Endothelial cell (in vitro differentiated cells): ENCODE data around the gene DPYSL5. TPM values are rescaled to one million over a fixed set of nuclear protein-coding genes. Genes with fewer than 3 reads are reported as not detected.

Experiments used
- DNase-seq: peaks from one replicate; pipeline ENCODE4 v3.0.0; 2021; ENCODE audit warnings: low spot score
- H3K27ac Mint-ChIP-seq: one replicate; pipeline ENCODE4 v1.8.0; 2021; ENCODE audit warnings: mixed read lengths, inconsistent platforms; ENCODE audit not compliant: unreplicated experiment
- H3K27me3 Mint-ChIP-seq: one replicate; pipeline ENCODE4 v1.8.0; 2021; ENCODE audit warnings: mild to moderate bottlenecking, moderate library complexity, mixed read lengths, inconsistent platforms; ENCODE audit not compliant: unreplicated experiment
- H3K36me3 Mint-ChIP-seq: one replicate; pipeline ENCODE4 v1.8.0; 2021; ENCODE audit warnings: mild to moderate bottlenecking, low read depth, mixed read lengths, inconsistent platforms; ENCODE audit not compliant: unreplicated experiment
- H3K4me1 Mint-ChIP-seq: one replicate; pipeline ENCODE4 v1.8.0; 2021; ENCODE audit warnings: mild to moderate bottlenecking, mixed read lengths, inconsistent platforms; ENCODE audit not compliant: unreplicated experiment
- H3K4me3 Mint-ChIP-seq: one replicate; pipeline ENCODE4 v1.8.0; 2021; ENCODE audit warnings: mild to moderate bottlenecking, mixed read lengths, inconsistent platforms; ENCODE audit not compliant: unreplicated experiment
- H3K9me3 Mint-ChIP-seq: one replicate; pipeline ENCODE4 v1.8.0; 2021; ENCODE audit warnings: mixed read lengths, inconsistent platforms; ENCODE audit not compliant: unreplicated experiment
- total RNA-seq: library from RNA; stranded (reverse); fragmentation: NEBNext Ultra II Directional; extraction: Animal tissue kit (Norgen Biotek cat#: 25700); gene quantifications from one replicate; pipeline ENCODE4 v1.2.1, GENCODE V29; 2021; ENCODE audit not compliant: unreplicated experiment
- TF ChIP-seq, protein P1 (sequence below): fragments of 200-600 bp; sonication (generic); IDR thresholded peaks from one replicate; pipeline ENCODE4 v1.5.0; 2021; ENCODE audit warnings: antibody characterized with exemption; ENCODE audit not compliant: unreplicated experiment

Gene DPYSL5
- total RNA-seq, 1 donor from 2014 or later: 0.23 TPM

DNA sequence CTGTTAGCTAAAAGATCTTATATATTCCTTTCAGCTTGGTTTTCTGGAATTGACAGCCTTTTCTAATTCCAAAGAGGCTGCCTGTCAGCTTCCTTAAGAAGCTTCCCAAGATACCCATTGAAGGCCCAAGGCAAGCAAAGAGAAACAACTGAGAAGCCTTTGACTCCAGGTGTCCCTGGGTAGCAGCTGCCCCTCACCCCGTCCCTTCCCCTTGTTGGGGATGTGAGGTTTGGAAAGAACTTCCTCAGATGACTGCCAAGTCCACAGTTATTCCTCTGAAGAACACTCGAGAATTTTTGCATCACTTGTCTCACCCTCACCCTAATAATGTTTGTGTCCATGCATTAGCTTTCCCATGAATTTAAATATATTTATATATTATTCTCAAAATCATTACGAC is 135.8 kb downstream of the DPYSL5 start:
- Mint-ChIP-seq H3K36me3 (no peaks in the 10 kb centered on the region), H3K9me3 (no peaks in the 10 kb centered on the region), H3K4me3 (no peak overlapping the region), H3K27me3 (peaks cover 9% of the 10 kb centered on the region), H3K4me1 (no peaks in the 10 kb centered on the region), H3K27ac (no peak overlapping the region)
- DNase-seq: no peak
- TF ChIP-seq, protein P1, sequence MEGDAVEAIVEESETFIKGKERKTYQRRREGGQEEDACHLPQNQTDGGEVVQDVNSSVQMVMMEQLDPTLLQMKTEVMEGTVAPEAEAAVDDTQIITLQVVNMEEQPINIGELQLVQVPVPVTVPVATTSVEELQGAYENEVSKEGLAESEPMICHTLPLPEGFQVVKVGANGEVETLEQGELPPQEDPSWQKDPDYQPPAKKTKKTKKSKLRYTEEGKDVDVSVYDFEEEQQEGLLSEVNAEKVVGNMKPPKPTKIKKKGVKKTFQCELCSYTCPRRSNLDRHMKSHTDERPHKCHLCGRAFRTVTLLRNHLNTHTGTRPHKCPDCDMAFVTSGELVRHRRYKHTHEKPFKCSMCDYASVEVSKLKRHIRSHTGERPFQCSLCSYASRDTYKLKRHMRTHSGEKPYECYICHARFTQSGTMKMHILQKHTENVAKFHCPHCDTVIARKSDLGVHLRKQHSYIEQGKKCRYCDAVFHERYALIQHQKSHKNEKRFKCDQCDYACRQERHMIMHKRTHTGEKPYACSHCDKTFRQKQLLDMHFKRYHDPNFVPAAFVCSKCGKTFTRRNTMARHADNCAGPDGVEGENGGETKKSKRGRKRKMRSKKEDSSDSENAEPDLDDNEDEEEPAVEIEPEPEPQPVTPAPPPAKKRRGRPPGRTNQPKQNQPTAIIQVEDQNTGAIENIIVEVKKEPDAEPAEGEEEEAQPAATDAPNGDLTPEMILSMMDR: no peak

DNA sequence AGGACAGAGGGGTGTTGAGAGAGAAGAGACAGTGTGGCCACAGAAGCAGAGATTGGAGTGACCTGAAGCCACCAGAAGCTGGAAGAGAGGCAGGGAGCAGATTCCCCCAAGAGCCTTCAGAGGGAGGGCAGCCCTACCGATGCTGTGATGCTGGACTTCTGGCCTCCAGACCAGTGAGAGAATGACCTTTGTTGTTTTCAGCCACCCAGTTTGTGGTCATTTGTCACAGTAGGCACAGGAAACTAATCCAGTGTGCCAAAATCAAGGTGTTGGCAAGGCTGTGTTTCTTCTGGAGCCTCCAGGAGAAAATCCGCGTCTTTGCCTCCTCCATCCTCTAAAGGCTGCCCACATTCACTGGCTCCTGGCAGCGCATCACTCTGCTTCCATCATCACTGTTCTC is 137.9 kb downstream of the DPYSL5 start:
- H3K4me3 Mint-ChIP-seq: peak overlapping the region; percentile 23
- H3K27me3 Mint-ChIP-seq: peaks cover 9% of the 10 kb centered on the region
- peaks cover 5% of the 10 kb centered on the region for H3K4me1 Mint-ChIP-seq
- no peak for DNase-seq
- H3K27ac Mint-ChIP-seq: no peak overlapping the region
- TF ChIP-seq, protein P1: no peak
- no peaks in the 10 kb centered on the region for H3K36me3 Mint-ChIP-seq
- no peaks in the 10 kb centered on the region for H3K9me3 Mint-ChIP-seq

DNA sequence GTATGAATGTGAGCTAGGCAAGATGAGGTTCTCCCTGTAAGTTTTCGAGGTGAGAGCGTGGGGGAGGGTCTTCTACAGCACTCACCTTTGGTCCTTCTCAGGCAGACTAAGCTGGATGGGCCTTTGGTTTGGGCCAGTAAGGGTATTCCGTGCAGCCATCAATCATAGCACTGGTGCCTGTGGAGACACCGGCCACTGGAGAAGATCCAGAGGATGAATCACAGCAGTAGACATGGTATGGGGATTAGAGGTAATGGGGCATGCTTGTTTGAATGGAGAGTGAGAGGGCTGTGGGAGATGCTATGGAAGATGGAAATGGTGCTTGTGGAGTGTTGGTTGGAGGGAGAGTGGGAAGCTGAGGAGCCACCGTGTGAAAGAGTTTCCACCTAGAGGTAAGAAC is 138.6 kb downstream of the DPYSL5 start:
- no peak overlapping the region for H3K27ac Mint-ChIP-seq
- no peaks in the 10 kb centered on the region for H3K9me3 Mint-ChIP-seq
- TF ChIP-seq, protein P1: no peak
- no peaks in the 10 kb centered on the region for H3K36me3 Mint-ChIP-seq
- peaks cover 12% of the 10 kb centered on the region for H3K4me1 Mint-ChIP-seq
- peaks cover 9% of the 10 kb centered on the region for H3K27me3 Mint-ChIP-seq
- DNase-seq: no peak
- H3K4me3 Mint-ChIP-seq: no peak overlapping the region

DNA sequence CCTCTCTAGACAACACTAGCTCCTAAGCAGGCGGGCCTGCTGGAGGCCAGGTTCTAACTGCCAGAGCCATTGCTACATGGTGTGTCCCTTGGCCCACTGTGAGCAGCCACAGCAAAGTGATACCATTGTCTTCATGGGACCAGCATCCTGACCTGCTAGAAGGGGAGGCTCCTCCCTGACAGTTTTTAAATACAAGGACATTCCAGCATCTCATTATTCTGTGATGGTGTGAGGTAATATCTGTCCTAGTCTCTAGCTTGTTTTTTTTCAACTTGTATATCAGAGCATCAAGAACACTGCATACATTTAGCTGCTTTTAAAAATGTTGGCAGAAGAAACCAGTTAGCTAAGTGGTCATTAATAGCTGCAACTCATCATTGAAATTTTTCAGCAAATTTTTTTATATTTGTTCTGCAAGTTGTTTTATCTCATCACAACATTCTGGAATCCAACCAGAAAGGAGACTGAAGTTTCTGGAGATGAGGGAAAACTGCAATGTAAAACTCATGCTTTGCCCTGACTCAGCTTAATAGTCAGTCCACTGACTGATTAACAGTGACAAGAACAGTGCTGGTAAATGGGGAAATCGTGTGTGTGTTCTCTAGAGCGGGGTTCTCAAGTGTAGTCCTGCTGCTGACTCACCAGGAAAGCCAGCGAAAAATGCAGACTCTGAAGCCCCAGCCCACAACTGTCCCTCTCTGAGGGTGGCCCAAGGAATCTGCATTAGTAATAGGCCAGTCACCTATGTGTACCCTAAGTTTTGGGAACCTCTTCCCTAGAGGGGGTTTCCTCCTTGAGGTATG is 140.3 kb downstream of the DPYSL5 start:
- H3K36me3 Mint-ChIP-seq: no peaks in the 10 kb centered on the region
- H3K9me3 Mint-ChIP-seq: no peaks in the 10 kb centered on the region
- no peak overlapping the region for H3K27ac Mint-ChIP-seq
- H3K4me1 Mint-ChIP-seq: peaks cover 15% of the 10 kb centered on the region
- H3K4me3 Mint-ChIP-seq: no peak overlapping the region
- TF ChIP-seq, protein P1: no peak
- no peak for DNase-seq
- H3K27me3 Mint-ChIP-seq: peaks cover 8% of the 10 kb centered on the region

DNA sequence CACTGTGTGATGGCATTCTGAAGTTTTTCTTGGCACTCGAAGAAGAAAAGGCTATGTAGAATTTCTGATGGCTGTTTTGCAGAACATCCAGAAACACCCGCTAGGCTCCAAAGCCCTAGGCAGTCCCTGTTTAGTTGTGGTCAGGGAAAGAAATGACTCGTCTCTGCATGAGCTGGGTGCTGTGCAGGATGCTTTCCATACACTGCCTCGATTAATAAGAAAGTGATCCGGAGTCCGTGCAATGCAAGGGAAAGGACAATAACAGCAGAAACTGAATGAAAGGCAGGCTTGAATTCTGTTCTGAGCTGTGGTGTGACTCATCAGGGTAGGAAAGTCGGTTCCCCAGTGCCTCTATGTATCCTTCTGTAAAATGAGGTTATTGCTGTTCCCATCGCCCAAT is 141.2 kb downstream of the DPYSL5 start:
- H3K36me3 Mint-ChIP-seq: no peaks in the 10 kb centered on the region
- peaks cover 15% of the 10 kb centered on the region for H3K4me1 Mint-ChIP-seq
- TF ChIP-seq, protein P1: no peak
- H3K27ac Mint-ChIP-seq: no peak overlapping the region
- no peak for DNase-seq
- no peaks in the 10 kb centered on the region for H3K9me3 Mint-ChIP-seq
- no peak overlapping the region for H3K4me3 Mint-ChIP-seq
- H3K27me3 Mint-ChIP-seq: peaks cover 7% of the 10 kb centered on the region
